Activated CD4-positive, CD25-positive, alpha-beta regulatory T cell treated with anti-CD3 and anti-CD28 coated beads, Interleukin-2, amount 50 U/mL, for 24 hours (primary cell): Measurements from ENCODE around the gene POLR3GL.
"Not testable (repeated sequence)": the region's sequence is repeated elsewhere in the genome, so short reads cannot be mapped to it uniquely, and the experiment has no call there.

ENCODE experiments used
- ATAC-seq, 2 donors: fragments of 150-1000 bp; cut with Tn5 transposase; one replicate each; pipeline ENCODE4 v1.10.0; 2021; ENCODE audit warnings: mild to moderate bottlenecking in 1 of 2, moderate library complexity in 1 of 2

Gene POLR3GL, protein sequence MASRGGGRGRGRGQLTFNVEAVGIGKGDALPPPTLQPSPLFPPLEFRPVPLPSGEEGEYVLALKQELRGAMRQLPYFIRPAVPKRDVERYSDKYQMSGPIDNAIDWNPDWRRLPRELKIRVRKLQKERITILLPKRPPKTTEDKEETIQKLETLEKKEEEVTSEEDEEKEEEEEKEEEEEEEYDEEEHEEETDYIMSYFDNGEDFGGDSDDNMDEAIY

DNA sequence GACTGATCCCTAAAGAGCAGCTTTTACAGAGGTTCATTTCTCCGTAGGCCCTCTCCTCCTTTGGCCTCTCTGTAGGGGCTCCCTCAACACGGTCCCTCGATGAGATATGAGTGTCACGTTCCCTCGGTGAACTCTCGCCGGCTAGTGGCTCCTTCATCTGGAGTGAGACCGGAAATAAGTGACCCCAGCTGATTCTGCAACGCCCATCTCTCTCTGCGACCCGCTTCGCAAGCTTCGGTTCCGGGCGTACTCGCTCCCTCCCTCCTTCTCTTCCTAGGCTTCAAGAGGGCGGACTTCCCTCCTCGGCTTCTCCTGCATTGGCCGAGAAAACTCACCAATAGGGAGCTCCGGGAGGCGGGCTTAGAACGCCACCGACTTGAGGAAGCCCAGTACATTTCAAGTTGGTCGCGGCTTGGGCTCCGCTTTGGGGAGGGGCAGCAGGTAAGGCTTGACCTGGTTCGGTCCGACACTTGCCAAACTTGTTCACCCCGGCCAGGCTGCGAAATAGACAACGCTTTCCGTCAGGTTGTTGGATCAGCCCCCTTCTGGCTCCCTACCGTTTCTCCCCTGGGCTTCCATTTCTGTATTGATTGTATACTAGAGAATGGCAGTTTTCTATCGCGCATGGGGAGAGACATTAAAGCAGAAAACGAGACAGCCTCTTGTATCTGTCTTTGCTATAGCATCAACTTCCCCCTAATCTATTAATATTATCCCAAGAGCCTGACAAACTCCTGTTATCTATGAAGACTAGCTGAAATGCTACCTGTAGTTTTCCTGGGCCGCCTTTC lies at the start of gene POLR3GL, which contains the start of gene ANKRD34A:
TSS of gene POLR3GL (plus strand) at position 363 of the 791 bp plus-strand sequence. CDS start 10,176 bp downstream, outside the sequence.
TSS of gene ANKRD34A (minus strand) at position 248 of the 791 bp plus-strand sequence. CDS start 2,816 bp downstream, outside the sequence.
- ATAC-seq: peak; percentile 89 to 92

- ATAC-seq: no peak
Measured at GRCh38 chr1:145916745-145917144, 47.7 kb upstream of the POLR3GL start.

DNA sequence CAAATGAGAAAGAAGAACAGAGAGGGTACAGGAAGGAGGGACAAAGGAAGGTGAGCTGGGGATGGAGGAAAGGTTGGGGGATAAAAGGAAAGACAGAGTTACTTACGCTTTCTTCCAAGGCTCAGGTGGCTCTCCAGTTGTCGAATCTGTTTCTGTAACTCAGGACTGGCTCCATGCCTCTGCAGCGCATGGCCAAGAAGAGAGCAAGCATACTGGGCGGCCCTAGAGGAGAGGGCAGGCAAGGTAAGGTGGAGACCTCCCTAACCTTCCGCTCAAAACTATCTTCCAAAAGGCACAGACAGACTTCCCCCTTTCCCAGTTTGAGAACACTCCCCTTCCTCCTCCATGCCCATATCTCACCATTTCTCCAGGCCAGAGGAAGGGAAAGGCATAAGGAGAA lies 46.9 kb upstream of the POLR3GL start:
- ATAC-seq: no peak

GRCh38 chr1:145918144-145918991 lies 46.1 kb upstream of the POLR3GL start, which contains the start of gene PEX11B:
Gene PEX11B, minus strand, starts transcription at chr1:145918717. Its CDS starts 29 bp downstream, at chr1:145918688.
- peak; percentile 90 to 93 for ATAC-seq

DNA sequence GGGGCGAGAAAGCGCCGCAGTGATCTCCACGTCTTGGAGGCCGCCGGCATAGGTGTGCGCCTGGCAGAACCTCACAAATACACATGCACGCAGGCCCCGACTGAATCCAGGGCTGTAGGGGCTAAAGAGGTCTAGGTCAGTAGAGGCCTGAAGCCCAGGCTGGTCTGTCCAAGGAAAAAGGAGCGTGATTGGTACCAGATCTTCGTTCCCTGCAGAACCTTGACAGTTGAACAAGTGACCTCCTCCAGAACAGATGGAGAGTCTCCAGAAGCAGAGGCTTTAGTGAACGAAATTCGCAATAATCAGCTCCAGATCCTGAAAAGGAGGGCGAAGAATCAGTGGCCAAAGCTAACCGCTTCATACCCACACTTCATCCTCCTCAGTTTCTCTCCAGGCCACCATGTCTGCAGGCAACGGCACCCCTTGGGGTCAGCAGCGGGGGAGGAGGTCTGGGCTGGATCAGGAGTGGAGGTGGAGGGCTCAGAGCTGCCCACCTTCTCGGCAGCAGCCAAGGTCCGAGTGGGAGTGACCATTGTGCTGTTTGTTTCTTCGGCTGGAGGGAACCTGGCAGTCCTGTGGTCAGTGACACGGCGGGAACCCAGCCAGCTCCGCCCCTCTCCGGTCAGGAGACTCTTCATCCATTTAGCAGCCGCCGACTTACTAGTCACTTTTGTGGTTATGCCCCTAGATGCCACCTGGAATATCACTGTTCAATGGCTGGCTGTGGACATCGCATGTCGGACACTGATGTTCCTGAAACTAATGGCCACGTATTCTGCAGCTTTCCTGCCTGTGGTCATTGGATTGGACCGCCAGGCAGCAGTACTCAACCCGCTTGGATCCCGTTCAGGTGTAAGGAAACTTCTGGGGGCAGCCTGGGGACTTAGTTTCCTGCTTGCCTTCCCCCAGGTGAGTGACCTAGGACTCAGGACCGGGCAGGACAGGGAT lies 45.2 kb upstream of the POLR3GL start:
- peak; percentile 9 to 13 for ATAC-seq

GRCh38 chr1:145920297-145920696 lies 44.2 kb upstream of the POLR3GL start:
- ATAC-seq: not testable (repeated sequence)

DNA sequence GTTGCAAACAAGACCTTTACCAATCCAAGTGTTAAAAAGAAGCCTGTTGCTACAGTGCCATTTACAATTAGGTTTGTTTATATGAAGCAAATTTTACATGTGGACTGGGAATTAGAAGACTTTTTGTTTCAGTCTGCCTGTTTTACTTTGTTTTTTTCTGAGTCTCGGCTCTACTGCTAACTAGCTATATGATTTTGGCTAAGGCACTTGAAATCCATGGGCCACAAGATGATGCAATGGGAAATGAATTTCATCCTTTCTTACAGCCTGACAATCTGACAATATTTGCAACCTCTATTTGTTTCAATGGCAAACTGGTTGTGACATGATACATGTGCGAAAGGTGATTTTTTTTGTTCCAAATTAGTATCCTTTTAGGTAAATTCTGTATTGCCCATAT lies 42.2 kb upstream of the POLR3GL start:
- ATAC-seq: no peak

DNA sequence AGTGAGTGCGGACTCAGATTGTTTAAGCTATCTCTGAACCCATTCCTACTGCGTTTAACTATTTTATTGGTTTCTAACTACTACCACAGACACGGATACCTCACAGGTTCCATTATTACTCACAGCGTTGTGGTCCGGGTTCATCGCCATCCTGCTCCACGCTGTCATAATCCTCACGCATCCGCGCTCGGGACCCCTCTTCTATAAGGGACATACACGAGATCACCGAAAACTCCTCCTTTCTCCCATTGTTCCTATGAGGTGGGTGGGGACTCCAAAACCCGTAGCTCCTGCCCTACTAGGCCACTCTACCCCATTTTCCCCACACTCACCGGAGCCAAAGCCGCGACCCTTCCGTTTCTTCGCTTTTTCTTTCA lies 37.8 kb upstream of the POLR3GL start:
- peak; percentile 67 to 69 for ATAC-seq

- peak; percentile 92 to 93 for ATAC-seq
Measured at GRCh38 chr1:145927063-145927886, 37.2 kb upstream of the POLR3GL start, which contains the start of gene RBM8A. Gene RBM8A, minus strand, starts transcription at chr1:145927484. Its CDS starts 58 bp downstream, at chr1:145927426.

GRCh38 chr1:145927916-145928643 lies 36.4 kb upstream of the POLR3GL start:
- no peak for ATAC-seq

- not testable (repeated sequence) for ATAC-seq
Measured at GRCh38 chr1:145932522-145933009, 31.9 kb upstream of the POLR3GL start.

DNA sequence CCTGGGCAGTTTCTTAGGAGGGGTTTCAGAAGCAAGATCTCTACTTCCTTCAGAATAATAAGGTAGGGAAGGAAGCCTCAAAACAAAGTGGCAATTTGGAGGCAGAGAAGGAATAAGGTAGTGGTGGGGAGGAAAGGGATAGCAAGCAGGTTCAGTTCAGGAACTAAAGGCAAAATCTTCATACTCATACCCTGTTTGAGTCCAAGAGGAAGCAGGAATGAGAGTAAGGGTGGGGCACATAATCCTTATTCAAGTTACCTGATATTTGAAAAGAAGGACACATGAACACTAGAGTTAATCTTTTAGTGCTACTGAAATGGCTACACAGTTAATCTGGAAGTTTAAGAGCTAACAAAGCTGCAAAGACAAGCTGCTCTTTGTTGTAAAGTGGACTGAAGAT lies 28.8 kb upstream of the POLR3GL start:
- ATAC-seq: no peak

DNA sequence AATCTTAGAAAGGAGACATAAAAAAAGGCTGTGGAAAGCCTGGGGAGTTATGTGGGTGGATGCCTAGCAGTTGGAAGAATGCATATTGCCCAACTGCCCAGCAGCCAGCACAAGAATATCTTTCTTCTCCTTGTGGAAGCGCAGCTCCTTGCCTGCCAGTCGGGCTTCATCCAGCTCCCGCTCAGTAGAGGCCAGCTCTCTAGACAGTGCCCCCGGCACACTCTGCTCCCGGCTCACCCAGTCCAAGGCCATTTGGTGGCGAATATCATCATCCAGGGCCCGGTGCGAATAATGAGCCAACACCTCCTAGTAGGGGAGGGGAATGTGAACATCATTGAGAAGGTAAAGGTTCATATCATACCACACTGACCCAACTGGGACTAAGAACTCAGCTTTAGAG lies 28.2 kb upstream of the POLR3GL start:
- no peak for ATAC-seq

DNA sequence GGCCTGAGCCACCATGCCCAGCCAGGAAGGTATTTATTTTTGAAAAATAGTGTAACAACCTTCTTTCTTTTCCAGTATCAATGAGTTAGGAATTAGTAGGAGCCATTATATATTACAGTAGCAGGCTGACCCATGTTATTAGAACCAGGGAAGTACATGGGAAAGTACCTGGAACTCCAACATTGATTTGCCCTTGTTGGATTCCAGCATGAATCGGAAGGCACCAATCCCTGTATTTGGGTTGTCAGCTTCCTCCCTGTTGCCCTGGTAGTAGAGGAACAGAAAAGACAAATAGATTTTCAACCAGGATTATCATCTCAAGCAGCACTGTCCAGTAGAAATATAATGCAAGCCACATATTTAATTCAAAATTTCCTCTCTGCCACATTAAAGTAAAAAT lies 27.1 kb upstream of the POLR3GL start:
- ATAC-seq: no peak

- no peak for ATAC-seq
Measured at GRCh38 chr1:145942405-145942804, 22.1 kb upstream of the POLR3GL start.

- no peak for ATAC-seq
Measured at GRCh38 chr1:145942871-145943270, 21.6 kb upstream of the POLR3GL start.

DNA sequence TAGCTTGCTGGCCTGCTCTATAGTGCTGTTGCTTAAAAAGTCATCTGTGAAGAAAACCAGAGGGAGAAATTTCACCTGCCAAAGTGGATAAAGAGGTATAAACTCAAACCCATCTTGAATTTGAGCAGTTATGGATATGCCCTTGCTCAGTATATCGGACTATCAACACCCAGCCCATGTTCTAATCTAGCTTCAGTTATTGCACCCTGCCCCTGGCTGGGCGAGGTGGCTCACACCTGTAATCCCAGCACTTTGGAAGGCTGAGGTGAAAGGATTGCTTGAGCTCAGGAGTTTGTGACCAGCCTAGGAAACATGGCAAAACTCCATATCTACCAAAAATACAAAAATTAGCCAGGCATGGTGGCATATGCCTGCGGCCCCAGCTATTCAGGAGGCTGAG lies 20.0 kb upstream of the POLR3GL start:
- no peak for ATAC-seq

- no peak for ATAC-seq
Measured at GRCh38 chr1:145946477-145946986, 18.0 kb upstream of the POLR3GL start.

DNA sequence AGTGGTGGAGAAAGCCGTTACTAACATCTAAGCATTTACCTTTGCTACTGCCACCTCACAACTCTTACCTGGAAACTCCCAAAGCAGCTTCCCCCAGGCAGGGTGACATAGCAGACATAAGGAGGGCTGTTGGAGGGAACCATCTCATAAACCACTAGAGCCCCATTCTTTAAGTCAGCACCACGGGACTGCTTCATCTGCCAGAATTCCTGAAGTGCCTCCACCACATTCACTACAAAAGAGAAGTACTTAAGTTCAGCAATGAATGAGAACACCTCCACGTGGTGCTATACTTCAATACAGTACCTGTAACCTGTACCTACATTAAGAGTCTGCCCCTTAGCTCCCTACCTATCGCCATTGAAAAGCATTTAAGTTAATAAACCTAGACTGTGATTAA lies 16.9 kb upstream of the POLR3GL start:
- no peak for ATAC-seq

DNA sequence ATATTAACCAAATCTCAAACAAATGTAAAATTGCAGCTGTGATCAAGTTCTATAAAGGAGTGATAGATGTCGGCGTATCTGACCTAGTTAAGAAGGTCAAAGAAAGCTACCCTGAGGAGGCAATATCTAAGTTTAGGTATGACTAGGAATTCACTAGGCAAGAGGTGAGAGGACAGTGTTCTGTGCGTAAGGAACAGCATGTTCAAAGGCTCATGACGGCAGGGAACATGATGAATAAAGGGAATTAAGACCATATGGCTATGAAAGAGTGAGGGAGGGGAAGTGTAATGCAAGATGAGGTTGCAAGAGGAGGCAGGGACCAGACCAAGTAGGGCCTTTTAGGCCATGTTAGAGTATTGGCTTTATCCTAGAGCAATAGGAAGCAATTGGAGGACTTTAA lies 15.3 kb upstream of the POLR3GL start:
- ATAC-seq: no peak
